T-helper 1 cell treated with Interleukin-12 subunit alpha and Interleukin-12 subunit beta and Interleukin-4 antibody, amounts not matched to agents 30 ng/mL and 1 ng/mL, for 36 hours (primary cell): ENCODE results near the gene TRMT112. TPM values are rescaled to one million over a fixed set of nuclear protein-coding genes. Genes with fewer than 3 reads are reported as not detected.

ENCODE experiments used
- intact Hi-C: fragments of 100-400 bp; cut with micrococcal nuclease; formaldehyde crosslinking; loops from one replicate; pipeline ENCODE4 v1.15.1; 2024
- total RNA-seq: library from RNA; stranded (reverse); gene quantifications from 2 replicates; pipeline ENCODE4 v1.2.3, GENCODE V29; 2022

Gene TRMT112
- total RNA-seq, 1 donor from 2014 or later, result 187 TPM

DNA sequence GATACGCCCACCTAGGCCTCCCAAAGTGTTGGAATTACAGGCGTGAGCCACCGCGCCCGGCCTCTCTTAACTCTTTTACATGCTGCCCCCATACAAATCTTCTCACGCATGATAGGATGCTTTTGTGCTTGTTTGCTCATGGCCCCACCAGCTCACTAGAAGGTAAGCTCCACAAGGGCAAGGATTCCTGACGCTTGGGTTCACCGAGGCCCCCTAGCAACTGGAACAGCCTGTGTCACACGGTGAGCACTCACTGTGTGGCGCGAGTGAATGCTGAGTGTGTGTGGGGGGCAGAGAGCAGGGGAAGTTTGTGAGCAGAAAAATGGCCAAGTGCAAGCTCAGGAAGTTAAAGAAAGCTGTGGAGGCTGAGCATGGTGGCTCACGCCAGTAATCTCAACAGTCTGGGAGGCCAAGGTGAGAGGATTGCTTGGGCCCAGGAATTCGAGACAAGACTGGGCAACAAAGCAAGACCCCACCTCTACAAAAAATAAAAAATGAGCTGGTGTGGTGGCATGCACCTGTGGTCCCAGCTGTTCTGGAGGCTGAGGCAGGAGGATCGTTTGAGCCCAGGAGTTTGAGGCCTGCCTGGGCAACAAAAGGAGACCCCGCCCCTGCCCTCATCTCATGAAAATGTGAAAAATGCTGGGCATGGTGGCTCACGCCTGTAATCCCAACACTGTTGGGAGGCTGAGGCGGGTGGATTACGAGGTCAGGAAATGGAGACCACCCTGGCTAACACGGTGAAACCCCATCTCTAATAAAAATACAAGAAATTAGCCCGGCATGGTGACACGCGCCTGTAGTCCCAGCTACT, 35.2 kb downstream of the TRMT112 start:
- intact Hi-C loops, result no loop called here

DNA sequence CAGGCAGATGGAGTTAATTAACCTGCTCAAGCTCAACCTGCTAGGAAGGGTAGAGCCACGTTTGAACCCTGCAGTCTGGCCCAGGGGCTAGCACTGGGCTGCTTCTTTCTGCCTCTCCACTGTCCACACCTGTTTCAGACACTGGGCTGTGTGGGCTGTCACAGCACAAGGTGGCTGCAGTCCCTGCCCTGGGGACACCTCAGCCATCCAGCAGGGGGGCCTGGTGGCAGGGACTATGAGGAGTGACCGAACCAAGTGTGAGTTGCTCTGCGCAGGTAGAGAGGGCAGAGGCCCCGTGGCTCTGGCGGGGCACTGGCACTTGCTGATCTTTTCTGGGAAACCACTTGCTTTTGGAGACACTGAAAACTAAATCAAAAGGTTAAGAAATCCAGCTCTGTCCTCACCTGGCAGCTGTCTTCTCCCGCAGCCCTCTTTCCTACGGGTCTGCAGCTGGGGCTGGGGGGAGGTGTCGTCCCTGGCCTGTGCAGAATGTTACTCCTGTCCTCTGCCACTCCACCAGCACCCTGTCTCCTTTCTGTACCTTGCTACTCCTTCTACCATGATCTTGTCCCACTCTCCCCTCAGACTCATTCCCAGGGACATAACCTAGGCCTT, 38.7 kb downstream of the TRMT112 start:
- intact Hi-C loops, result no loop called here

DNA sequence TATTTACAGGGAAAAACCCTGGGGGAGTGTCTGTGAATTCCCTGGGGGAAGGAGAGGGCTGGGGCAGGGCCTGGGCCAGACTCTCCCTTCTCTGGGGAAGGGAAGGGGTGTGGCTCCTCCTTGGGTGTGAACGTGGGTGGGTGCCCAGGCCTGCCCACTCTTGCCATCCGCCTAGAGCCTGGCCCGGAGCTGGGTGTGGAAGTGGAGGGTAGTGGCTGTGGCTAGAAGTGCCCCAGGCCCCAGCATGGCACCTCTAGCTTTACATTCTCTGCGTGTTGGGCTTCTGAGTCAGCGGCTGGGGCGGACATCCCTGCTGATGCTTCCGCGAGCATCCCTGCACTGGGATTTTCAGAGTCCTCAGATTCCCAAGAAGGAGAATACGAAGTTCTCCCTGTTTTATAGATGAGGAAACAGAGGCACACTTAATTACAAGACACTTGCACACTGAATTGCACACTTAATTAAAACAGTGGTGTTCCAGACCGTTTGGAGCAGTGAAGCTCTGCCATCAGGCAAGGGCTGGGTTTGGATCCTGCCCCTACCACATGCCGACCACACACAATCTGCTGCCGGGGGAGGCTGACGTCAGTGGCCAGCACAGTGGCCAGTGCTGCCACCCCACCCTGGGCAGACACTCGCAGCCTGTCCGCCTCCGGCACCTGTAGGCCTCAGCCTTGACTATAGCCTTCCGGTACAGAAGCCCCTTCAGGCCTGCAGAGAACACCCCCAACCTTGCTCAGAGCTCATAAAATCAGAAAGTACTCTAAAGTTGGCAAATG, 40.5 kb downstream of the TRMT112 start:
- intact Hi-C loops, result no loop called here

DNA sequence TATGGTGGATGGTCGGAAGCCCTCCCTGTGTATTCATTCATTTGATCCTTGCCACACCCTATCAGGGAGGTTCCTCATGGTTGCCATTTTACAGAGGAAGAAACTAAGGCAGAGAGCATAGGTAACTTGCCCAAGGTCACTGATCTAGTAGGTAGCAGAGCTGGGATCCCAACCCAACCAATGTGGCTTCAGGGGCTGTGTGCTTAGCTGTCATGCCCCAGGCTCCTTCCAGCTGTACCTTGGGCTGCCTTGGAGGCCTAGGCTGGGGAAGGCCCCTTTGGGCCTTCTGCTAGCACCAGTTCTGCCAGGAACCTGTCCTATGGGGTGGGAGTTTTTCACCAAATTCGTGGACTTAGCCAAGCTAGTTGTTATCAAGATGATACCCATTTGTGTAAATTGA, 41.5 kb downstream of the TRMT112 start:
- intact Hi-C loops, result no loop called here

DNA sequence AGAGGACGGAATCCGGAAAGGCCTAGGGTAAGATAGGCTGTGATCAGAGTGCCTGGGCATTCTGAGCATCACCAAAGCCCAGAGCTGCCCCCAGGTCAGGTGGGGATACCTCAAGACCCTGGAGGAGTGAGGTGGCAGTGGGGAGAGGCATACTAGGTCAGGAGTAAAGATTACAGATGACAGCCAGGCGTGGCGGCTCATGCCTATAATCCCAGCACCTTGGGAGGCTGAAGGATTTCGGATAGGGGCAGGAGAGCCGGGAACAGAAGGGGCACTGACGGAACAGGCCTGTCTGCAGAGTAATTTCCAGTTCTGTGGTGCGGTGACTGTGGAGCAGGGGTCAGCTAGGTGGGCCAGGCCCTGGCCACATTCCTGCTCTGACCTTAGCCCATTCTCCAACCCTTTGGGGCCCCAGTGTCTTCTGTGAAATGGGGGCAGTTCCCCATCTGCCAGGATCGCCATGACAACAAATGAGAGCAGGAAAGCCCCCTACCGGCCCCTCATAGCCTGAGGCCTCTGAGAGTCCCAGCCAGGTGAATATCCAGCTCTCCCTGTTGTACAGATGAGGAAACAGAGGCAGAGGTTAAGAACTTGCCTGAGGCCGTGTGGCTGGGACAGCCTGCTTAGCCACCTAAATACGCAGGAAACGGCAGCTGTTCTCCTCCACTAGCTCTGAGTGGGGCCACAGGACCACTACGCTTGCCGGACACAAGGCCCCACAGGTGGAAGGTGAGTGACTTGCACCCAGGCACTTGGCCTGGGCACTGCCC, 42.1 kb downstream of the TRMT112 start:
- intact Hi-C loops, result no loop called here

DNA sequence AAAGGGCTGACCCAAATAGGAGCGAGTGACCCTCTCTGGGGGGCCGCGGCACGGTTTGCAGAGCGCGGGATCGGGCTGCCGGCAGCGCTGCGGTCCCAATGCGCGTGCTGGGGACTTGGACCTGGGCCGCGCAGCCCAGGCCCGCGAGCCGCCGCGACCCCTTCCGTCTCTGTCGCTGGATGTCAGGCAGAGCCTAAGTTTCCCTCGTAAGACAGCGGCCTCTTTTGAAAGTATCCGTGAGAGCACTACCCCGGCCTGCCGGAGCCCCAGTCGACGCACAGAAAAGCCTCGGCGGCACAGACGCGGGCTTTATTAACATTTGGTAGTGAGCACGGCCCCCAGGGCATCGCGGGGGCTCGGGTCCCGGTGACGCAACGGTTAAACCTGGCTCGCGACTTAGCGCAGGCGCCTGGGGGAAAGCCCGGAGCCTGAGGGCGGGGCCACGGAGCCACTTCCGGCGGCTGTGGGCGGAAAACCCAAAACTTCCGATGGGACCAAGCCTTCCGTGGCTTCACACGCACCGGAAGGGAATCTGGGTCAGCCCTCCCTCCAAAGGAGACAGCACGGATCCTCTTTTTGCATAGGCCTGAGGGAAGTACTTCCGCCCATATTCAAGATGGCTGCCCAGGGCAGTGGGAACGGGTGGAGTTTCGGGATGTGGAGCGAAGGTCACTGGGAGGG, 47.7 kb downstream of the TRMT112 start:
- intact Hi-C loops, result loop anchor here (1.0 to 2.0 kb wide), 14 partner anchors 16 to 648 kb away; partner anchors contain the start of genes ATG2A, CCDC88B, DNAJC4 and ESRRA

DNA sequence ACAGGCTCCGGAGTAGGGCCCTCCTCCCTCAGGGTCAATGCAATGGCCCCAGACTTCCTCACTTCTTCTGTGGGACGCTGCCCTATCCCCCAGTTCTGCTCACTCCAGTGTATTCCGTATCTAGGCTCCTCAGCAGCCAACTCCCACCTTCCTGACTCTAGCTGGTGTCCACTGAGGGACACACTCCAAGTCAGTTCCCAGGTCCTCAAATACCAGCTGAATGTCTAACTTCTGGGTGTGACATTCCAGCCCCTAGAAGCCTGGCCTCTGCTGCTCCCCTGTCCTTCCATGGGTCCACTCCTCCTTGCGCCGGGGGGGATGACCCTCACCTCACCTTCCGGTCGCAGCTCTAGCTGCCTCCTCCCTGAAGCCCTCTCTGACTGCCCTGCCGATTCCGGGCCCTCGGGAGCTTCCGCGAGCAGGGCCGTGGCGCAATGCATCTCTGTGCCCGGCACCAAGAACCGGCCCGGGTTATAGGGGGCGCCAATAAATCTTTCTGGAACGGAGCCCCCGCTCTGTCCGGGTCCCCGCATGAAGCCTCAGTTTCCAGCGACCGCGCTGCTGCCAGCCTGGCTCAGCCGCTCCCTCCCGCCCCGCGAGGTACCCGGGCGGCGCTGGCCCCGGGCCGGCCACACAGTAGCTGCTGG, 48.3 kb downstream of the TRMT112 start:
- intact Hi-C loops, result loop anchor here (1.0 to 2.0 kb wide), 6 partner anchors 18 to 509 kb away; partner anchors contain the start of genes CCDC88B, DNAJC4, PLCB3 and PPP1R14B

DNA sequence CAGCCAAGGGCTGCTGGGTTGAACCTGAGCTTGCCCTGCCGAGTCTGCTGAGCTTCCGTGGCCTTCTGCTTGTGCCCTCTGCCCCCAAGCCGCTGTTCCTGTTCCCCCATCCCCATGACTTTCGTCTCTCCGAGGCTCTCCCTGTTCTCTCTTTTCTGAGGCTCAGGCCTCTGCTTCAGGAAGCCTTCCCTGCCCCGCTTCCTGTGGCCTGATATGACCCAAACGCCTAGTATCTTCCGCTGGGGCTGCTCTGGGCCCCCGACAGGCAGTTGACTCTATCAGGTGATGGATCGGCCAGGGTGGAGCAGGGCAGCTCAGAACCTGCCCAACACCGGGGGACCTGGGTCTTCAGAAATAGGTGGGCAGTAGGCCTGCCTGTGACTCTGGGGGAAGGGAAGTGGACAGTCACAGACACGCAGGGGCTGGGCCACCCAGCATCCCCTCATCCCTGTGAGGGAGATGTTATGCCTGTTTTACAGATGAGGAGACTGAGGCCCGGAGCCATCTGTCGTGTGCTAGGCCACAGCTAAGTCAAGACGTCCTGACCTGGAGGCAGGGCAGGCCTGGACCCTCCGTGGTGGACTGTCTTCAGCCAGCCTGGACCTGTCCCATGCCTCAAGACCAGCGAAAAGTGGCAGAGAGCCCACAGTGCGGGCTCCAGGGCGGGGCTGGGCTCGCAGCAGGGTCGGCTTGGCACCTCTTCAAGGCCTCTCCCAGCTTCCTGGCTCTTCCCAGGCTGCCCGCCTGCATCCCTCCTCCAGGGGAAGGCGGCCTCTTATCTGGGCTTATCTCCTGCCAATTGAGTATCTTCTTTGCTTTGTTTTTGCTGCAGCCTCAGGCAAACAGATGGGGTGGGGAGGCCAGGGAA, 49.1 kb downstream of the TRMT112 start:
- intact Hi-C loops, result loop anchor here (2.0 kb wide), 1 partner anchor 73 kb away; the partner anchor contains the start of gene CCDC88B

DNA sequence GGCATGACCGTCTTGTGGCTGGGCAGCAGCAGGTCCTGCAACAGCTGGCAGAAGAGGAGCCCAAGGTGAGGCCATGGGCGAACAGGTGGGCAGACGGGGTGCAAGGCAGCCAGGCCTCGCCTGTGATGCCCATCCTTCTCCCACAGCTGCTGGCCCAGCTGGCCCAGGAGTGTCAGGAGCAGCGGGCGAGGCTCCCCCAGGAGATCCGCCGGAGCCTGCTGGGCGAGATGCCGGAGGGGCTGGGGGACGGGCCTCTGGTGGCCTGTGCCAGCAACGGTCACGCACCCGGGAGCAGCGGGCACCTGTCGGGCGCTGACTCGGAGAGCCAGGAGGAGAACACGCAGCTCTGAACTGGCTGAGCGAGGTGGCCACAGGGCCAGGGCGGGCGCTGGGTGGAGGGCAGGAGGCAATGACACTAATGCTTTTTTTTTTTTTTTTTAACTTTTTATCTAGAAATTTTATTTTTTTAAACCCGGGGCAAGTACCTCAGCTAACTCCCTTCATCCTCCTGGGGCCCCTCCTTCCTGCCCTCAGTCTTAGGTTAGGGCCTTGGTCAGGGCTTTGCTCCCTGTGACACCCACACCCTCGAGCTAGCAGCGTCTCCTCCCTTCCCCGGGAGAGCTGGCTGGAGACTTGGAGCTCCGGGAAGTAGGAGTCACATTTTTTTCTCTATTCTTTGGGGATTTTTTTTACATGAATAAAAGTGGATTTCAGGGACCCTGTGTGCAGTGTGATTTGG, 50.0 kb downstream of the TRMT112 start:
- intact Hi-C loops, result no loop called here

Other genes starting within 250 kb of the TRMT112 start
- 5.6 and 7.8 TPM in 2 replicates for gene MACROD1, start 151.4 kb downstream of the TRMT112 start, total RNA-seq
- 253 and 255 TPM in 2 replicates for gene STIP1, start 131.4 kb downstream of the TRMT112 start, total RNA-seq
- 230 and 241 TPM in 2 replicates for gene FERMT3, start 110.8 kb downstream of the TRMT112 start, total RNA-seq
- 28.1 and 28.2 TPM in 2 replicates for gene TRPT1, start 91.4 kb downstream of the TRMT112 start, total RNA-seq
- 81.5 and 85.3 TPM in 2 replicates for gene NUDT22, start 91.3 kb downstream of the TRMT112 start, total RNA-seq
- 26.9 and 30.3 TPM in 2 replicates for gene DNAJC4, start 87.0 kb downstream of the TRMT112 start, total RNA-seq
- 57.7 and 58.7 TPM in 2 replicates for gene VEGFB, start 83.0 kb downstream of the TRMT112 start, total RNA-seq
- 48.9 and 50.6 TPM in 2 replicates for gene FKBP2, start 76.5 kb downstream of the TRMT112 start, total RNA-seq
- 103 and 111 TPM in 2 replicates for gene PPP1R14B, start 70.6 kb downstream of the TRMT112 start, total RNA-seq
- 11.5 and 12.0 TPM in 2 replicates for gene PLCB3, start 66.0 kb downstream of the TRMT112 start, total RNA-seq
- gene BAD, start 32.9 kb downstream of the TRMT112 start, total RNA-seq, result 40.9 and 45.8 TPM in 2 replicates
- gene GPR137, start 31.7 kb downstream of the TRMT112 start, total RNA-seq, result 49.4 and 52.1 TPM in 2 replicates
- gene KCNK4, start 26.3 kb downstream of the TRMT112 start, total RNA-seq, result 0.76 TPM in 1 of 2 replicates, not detected in the other
- not detected in 2 replicates for gene CATSPERZ, start 17.2 kb downstream of the TRMT112 start, total RNA-seq
- 50.8 and 52.7 TPM in 2 replicates for gene ESRRA, start 12.0 kb downstream of the TRMT112 start, total RNA-seq
- gene PRDX5, start 562 bp upstream of the TRMT112 start, total RNA-seq, result 101 TPM in 2 replicates
- gene CCDC88B, start 22.6 kb upstream of the TRMT112 start, total RNA-seq, result 188 and 191 TPM in 2 replicates
- gene RPS6KA4, start 41.6 kb upstream of the TRMT112 start, total RNA-seq, result 30.8 and 31.9 TPM in 2 replicates
- gene SLC22A11, start 238.4 kb upstream of the TRMT112 start, total RNA-seq, result not detected in 2 replicates